ENCODE measurements around the gene RETREG1.

DNA sequence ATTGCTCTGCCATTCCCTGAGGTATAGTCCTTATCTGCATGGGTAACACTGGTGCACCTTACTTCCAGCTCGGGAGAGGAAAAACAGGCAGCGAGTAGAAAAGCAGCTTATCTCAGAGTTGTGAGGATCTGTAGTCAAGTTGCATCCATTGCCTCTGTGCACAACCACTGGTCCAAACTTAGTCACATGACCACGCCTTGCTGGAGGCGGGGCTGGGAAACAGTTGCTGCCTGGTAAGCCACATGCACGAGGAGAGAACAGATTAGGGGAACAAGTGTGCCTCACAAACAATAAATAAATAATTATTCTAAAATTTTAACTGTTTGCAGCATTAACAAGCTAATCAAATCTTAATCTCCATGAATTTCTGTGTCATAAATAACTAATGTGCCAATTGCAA, 169.8 kb downstream of the RETREG1 start:
- TF ChIP-seq, protein P1, sequence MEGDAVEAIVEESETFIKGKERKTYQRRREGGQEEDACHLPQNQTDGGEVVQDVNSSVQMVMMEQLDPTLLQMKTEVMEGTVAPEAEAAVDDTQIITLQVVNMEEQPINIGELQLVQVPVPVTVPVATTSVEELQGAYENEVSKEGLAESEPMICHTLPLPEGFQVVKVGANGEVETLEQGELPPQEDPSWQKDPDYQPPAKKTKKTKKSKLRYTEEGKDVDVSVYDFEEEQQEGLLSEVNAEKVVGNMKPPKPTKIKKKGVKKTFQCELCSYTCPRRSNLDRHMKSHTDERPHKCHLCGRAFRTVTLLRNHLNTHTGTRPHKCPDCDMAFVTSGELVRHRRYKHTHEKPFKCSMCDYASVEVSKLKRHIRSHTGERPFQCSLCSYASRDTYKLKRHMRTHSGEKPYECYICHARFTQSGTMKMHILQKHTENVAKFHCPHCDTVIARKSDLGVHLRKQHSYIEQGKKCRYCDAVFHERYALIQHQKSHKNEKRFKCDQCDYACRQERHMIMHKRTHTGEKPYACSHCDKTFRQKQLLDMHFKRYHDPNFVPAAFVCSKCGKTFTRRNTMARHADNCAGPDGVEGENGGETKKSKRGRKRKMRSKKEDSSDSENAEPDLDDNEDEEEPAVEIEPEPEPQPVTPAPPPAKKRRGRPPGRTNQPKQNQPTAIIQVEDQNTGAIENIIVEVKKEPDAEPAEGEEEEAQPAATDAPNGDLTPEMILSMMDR (IDR thresholded peaks at IDR 0.05) = no peak
- no peak for TF ChIP-seq POLR2A (IDR thresholded peaks at IDR 0.05)

All from lower leg skin (tissue), 3 donors.